HEK293 (cell line): ENCODE results near the gene ZNF440.

Experiments used
- HOXA7 ChIP-seq: sonication (generic); formaldehyde crosslinking; IDR thresholded peaks from 2 replicates; pipeline ENCODE4 v1.8.1; 2022; ENCODE audit warnings: missing genetic modification reagents, borderline replicate concordance
- KLF17 ChIP-seq: fragments of 450-650 bp; formaldehyde crosslinking; IDR thresholded peaks from 2 replicates; pipeline ENCODE4 v1.5.1; 2016; ENCODE audit warnings: missing biosample characterization, missing genetic modification characterization
- MZF1 ChIP-seq: fragments of 450-650 bp; formaldehyde crosslinking; IDR thresholded peaks from 2 replicates; pipeline ENCODE4 v1.5.1; 2017; ENCODE audit warnings: missing biosample characterization, missing genetic modification characterization, borderline replicate concordance
- PRDM10 ChIP-seq: fragments of 450-650 bp; formaldehyde crosslinking; IDR thresholded peaks from 2 replicates; pipeline ENCODE4 v1.5.1; 2016; ENCODE audit warnings: missing biosample characterization, missing genetic modification characterization
- SCRT1 ChIP-seq: fragments of 450-650 bp; formaldehyde crosslinking; IDR thresholded peaks from 2 replicates; pipeline ENCODE4 v1.5.1; 2016; ENCODE audit warnings: missing biosample characterization, missing genetic modification characterization, borderline replicate concordance
- YY2 ChIP-seq: fragments of 450-650 bp; formaldehyde crosslinking; IDR thresholded peaks from 2 replicates; pipeline ENCODE4 v1.5.1; 2016; ENCODE audit warnings: missing biosample characterization, missing genetic modification characterization
- ZBTB1 ChIP-seq: fragments of 450-650 bp; formaldehyde crosslinking; IDR thresholded peaks from 2 replicates; pipeline ENCODE4 v1.5.1; 2016; ENCODE audit warnings: missing biosample characterization, missing genetic modification characterization
- ZBTB17 ChIP-seq: fragments of 450-650 bp; formaldehyde crosslinking; IDR thresholded peaks from 2 replicates; pipeline ENCODE4 v1.5.1; 2016; ENCODE audit warnings: missing biosample characterization, missing genetic modification characterization
- ZFHX2 ChIP-seq: fragments of 450-650 bp; formaldehyde crosslinking; conservative IDR thresholded peaks from 2 replicates; pipeline ENCODE4 v1.5.1; 2016; ENCODE audit warnings: missing biosample characterization, missing genetic modification characterization
- ZFP3 ChIP-seq: fragments of 450-650 bp; formaldehyde crosslinking; IDR thresholded peaks from 2 replicates; pipeline ENCODE4 v1.5.1; 2016; ENCODE audit warnings: low read depth, missing biosample characterization, missing genetic modification characterization
- ZNF155 ChIP-seq: fragments of 450-650 bp; formaldehyde crosslinking; IDR thresholded peaks from 2 replicates; pipeline ENCODE4 v1.5.1; 2016; ENCODE audit warnings: missing biosample characterization, missing genetic modification characterization
- ZNF157 ChIP-seq: fragments of 450-650 bp; formaldehyde crosslinking; IDR thresholded peaks from 2 replicates; pipeline ENCODE4 v1.5.1; 2016; ENCODE audit warnings: missing biosample characterization, missing genetic modification characterization
- ZNF223 ChIP-seq: fragments of 450-650 bp; formaldehyde crosslinking; IDR thresholded peaks from 2 replicates; pipeline ENCODE4 v1.5.1; 2016; ENCODE audit warnings: missing biosample characterization, missing genetic modification characterization
- ZNF23 ChIP-seq: fragments of 450-650 bp; formaldehyde crosslinking; IDR thresholded peaks from 2 replicates; pipeline ENCODE4 v1.5.1; 2016; ENCODE audit warnings: missing biosample characterization, missing genetic modification characterization, borderline replicate concordance
- ZNF248 ChIP-seq: fragments of 450-650 bp; formaldehyde crosslinking; IDR thresholded peaks from 2 replicates; pipeline ENCODE4 v1.5.1; 2017; ENCODE audit warnings: missing biosample characterization, missing genetic modification characterization
- ZNF302 ChIP-seq: fragments of 450-650 bp; formaldehyde crosslinking; IDR thresholded peaks from 2 replicates; pipeline ENCODE4 v1.5.1; 2016; ENCODE audit warnings: missing biosample characterization, missing genetic modification characterization, low read depth
- ZNF341 ChIP-seq: fragments of 450-650 bp; formaldehyde crosslinking; IDR thresholded peaks from 2 replicates; pipeline ENCODE4; 2016; ENCODE audit warnings: low read depth, missing biosample characterization, missing genetic modification characterization
- ZNF350 ChIP-seq: fragments of 450-650 bp; formaldehyde crosslinking; IDR thresholded peaks from 2 replicates; pipeline ENCODE4 v1.5.0; 2017; ENCODE audit warnings: missing biosample characterization, mild to moderate bottlenecking, missing genetic modification characterization
- ZNF354C ChIP-seq: fragments of 450-650 bp; formaldehyde crosslinking; IDR thresholded peaks from 2 replicates; pipeline ENCODE4 v1.5.1; 2016; ENCODE audit warnings: missing biosample characterization, missing genetic modification characterization, low read depth, borderline replicate concordance
- ZNF362 ChIP-seq: fragments of 450-650 bp; formaldehyde crosslinking; IDR thresholded peaks from 2 replicates; pipeline ENCODE4 v1.5.1; 2016; ENCODE audit warnings: missing biosample characterization, missing genetic modification characterization
- ZNF366 ChIP-seq: fragments of 450-650 bp; formaldehyde crosslinking; conservative IDR thresholded peaks from 2 replicates; pipeline ENCODE4 v1.5.1; 2016; ENCODE audit warnings: missing biosample characterization, missing genetic modification characterization
- ZNF391 ChIP-seq: fragments of 450-650 bp; formaldehyde crosslinking; IDR thresholded peaks from 2 replicates; pipeline ENCODE4 v1.5.1; 2016; ENCODE audit warnings: low read depth, missing biosample characterization, missing genetic modification characterization, borderline replicate concordance
- ZNF404 ChIP-seq: fragments of 450-650 bp; formaldehyde crosslinking; IDR thresholded peaks from 2 replicates; pipeline ENCODE4 v1.5.1; 2017; ENCODE audit warnings: missing biosample characterization, missing genetic modification characterization
- ZNF473 ChIP-seq: fragments of 450-650 bp; formaldehyde crosslinking; IDR thresholded peaks from 2 replicates; pipeline ENCODE4 v1.5.1; 2017; ENCODE audit warnings: missing biosample characterization, missing genetic modification characterization
- ZNF600 ChIP-seq: fragments of 450-650 bp; formaldehyde crosslinking; IDR thresholded peaks from 2 replicates; pipeline ENCODE4 v1.5.1; 2016; ENCODE audit warnings: missing biosample characterization, missing genetic modification characterization
- ZNF664 ChIP-seq: fragments of 450-650 bp; formaldehyde crosslinking; IDR thresholded peaks from 2 replicates; pipeline ENCODE4 v1.5.1; 2016; ENCODE audit warnings: missing biosample characterization, missing genetic modification characterization
- ZNF704 ChIP-seq: fragments of 450-650 bp; formaldehyde crosslinking; IDR thresholded peaks from 2 replicates; pipeline ENCODE4 v1.5.1; 2016; ENCODE audit warnings: missing biosample characterization, missing genetic modification characterization
- ZNF777 ChIP-seq: fragments of 450-650 bp; formaldehyde crosslinking; IDR thresholded peaks from 2 replicates; pipeline ENCODE4 v1.5.1; 2017; ENCODE audit warnings: missing biosample characterization, missing genetic modification characterization, borderline replicate concordance
- ZNF791 ChIP-seq: fragments of 450-650 bp; formaldehyde crosslinking; IDR thresholded peaks from 2 replicates; pipeline ENCODE4 v1.5.1; 2016; ENCODE audit warnings: missing biosample characterization, missing genetic modification characterization

Gene ZNF440

GRCh38 chr19:11814029-11814699, at the start of gene ZNF440 (continued):
- TF ChIP-seq PRDM10, result peak; percentile 96
- TF ChIP-seq ZNF23 (tag by site-specific recombination), result no peak
- no peak for TF ChIP-seq ZNF302 (tag by site-specific recombination)
- TF ChIP-seq KLF17 (tag by site-specific recombination), result peak; percentile 59; the same call in 1 of the 2 replicates
- TF ChIP-seq ZNF223, result no peak
- TF ChIP-seq SCRT1 (tag by site-specific recombination), result no peak
- TF ChIP-seq ZNF664 (tag by site-specific recombination), result no peak
- no peak for TF ChIP-seq HOXA7 (CRISPR knock-in tag)
- peak; percentile 67; the same call in 1 of the 2 replicates for TF ChIP-seq ZNF366 (tag by site-specific recombination)
- TF ChIP-seq ZNF404 (tag by site-specific recombination), result no peak
- no peak for TF ChIP-seq ZNF473
- no peak for TF ChIP-seq ZFHX2 (tag by site-specific recombination)
- no peak for TF ChIP-seq ZNF354C (tag by site-specific recombination)
- TF ChIP-seq ZBTB17 (tag by site-specific recombination), result peak; percentile 69
- no peak for TF ChIP-seq ZNF791
- no peak for TF ChIP-seq ZNF341 (tag by site-specific recombination)
- TF ChIP-seq ZNF157 (tag by site-specific recombination), result no peak
- TF ChIP-seq ZFP3 (tag by site-specific recombination), result no peak
- TF ChIP-seq ZBTB1, result no peak
- TF ChIP-seq ZNF600 (tag by site-specific recombination), result peak; percentile 99
- no peak for TF ChIP-seq MZF1 (tag by site-specific recombination)
- no peak for TF ChIP-seq ZNF155
- no peak for TF ChIP-seq ZNF704 (tag by site-specific recombination)
- TF ChIP-seq ZNF248 (tag by site-specific recombination), result no peak
- TF ChIP-seq ZNF391 (tag by site-specific recombination), result peak; percentile 79; the same call in 1 of the 2 replicates
- TF ChIP-seq YY2, result no peak
- TF ChIP-seq ZNF350 (tag by site-specific recombination), result no peak
- peak; percentile 76; the same call in 1 of the 2 replicates for TF ChIP-seq ZNF777
- TF ChIP-seq ZNF362, result no peak
